Measurements from ENCODE around the gene MR1.

Gene MR1

GRCh38 chr1:181033799-181034451 is at the start of gene MR1:
MR1 (plus strand) TSS chr1:181033983; CDS start chr1:181034008, 25 bp downstream.
- DNase-seq (ENCODE audit: low read depth) = peak; percentile 61
- peak within 1 kb of the TSS; percentile 56 for H3K4me3 ChIP-seq (ENCODE audit: low read depth, low read length)

GRCh38 chr1:180988253-180988752 is 45.5 kb upstream of the MR1 start:
- DNase-seq (ENCODE audit: low read depth) = no peak
- no peak overlapping the region for H3K4me3 ChIP-seq (ENCODE audit: low read depth, low read length)
- TF ChIP-seq CTCF (IDR thresholded peaks at IDR 0.05; ENCODE audit: control insufficient read depth, extremely low read depth, insufficient read depth) = no peak

More at GRCh38 chr1:181033799-181034451, at the start of gene MR1:
- TF ChIP-seq CTCF (IDR thresholded peaks at IDR 0.05; ENCODE audit: control insufficient read depth, extremely low read depth, insufficient read depth) = no peak

- DNase-seq (ENCODE audit: low read depth) = no peak
- no peak overlapping the region for H3K4me3 ChIP-seq (ENCODE audit: low read depth, low read length)
- TF ChIP-seq CTCF (IDR thresholded peaks at IDR 0.05; ENCODE audit: control insufficient read depth, extremely low read depth, insufficient read depth) = no peak
These were observed 39.5 kb upstream of the MR1 start for GRCh38 chr1:180994262-180994661.

GRCh38 chr1:180997843-180998504 is 35.8 kb upstream of the MR1 start:
- no peak for DNase-seq (ENCODE audit: low read depth)
- TF ChIP-seq CTCF (IDR thresholded peaks at IDR 0.05; ENCODE audit: control insufficient read depth, extremely low read depth, insufficient read depth) = no peak
- H3K4me3 ChIP-seq (ENCODE audit: low read depth, low read length) = no peak overlapping the region

- DNase-seq (ENCODE audit: low read depth) = no peak
These were observed 32.5 kb upstream of the MR1 start for GRCh38 chr1:181001091-181001780.

More at GRCh38 chr1:181001091-181001780, 32.5 kb upstream of the MR1 start:
- no peak overlapping the region for H3K4me3 ChIP-seq (ENCODE audit: low read depth, low read length)
- TF ChIP-seq CTCF (IDR thresholded peaks at IDR 0.05; ENCODE audit: control insufficient read depth, extremely low read depth, insufficient read depth) = no peak

Measured in LNCaP clone FGC (cell line).